Ectodermal cell (in vitro differentiated cells): ENCODE results near the gene SP140.
"Not testable (repeated sequence)": the region's sequence is repeated elsewhere in the genome, so short reads cannot be mapped to it uniquely, and the experiment has no call there.

Experiments
- H3K27ac ChIP-seq: 2 replicates; pipeline ENCODE4 v1.7.0; 2013; ENCODE audit warnings: mild to moderate bottlenecking, low read depth, low read length; ENCODE audit not compliant: insufficient read depth, poor library complexity, severe bottlenecking
- H3K27me3 ChIP-seq: 2 replicates; pipeline ENCODE4 v1.7.0; 2013; ENCODE audit warnings: mild to moderate bottlenecking, low read length; ENCODE audit not compliant: insufficient read depth, control insufficient read depth, poor library complexity, severe bottlenecking
- H3K36me3 ChIP-seq: one replicate; pipeline ENCODE4 v1.7.0; 2013; ENCODE audit warnings: low read length; ENCODE audit not compliant: control insufficient read depth, insufficient read depth
- H3K4me1 ChIP-seq: one replicate; pipeline ENCODE4 v1.7.0; 2013; ENCODE audit warnings: low read length; ENCODE audit not compliant: control insufficient read depth, insufficient read depth
- H3K4me3 ChIP-seq: 2 replicates; pipeline ENCODE4 v1.7.0; 2013; ENCODE audit warnings: low read depth, low read length, control low read depth; ENCODE audit not compliant: insufficient read depth
- H3K9me3 ChIP-seq: 2 replicates; pipeline ENCODE4 v1.7.0; 2013; ENCODE audit warnings: mild to moderate bottlenecking, low read length, moderate library complexity; ENCODE audit not compliant: control insufficient read depth
- WGBS, 2 experiments: methylation state at CpG; one replicate each; pipeline ENCODE4 v1.1.7; 2013; ENCODE audit warnings: missing lambda C conversion rate in 2 of 2; 5-methylcytosine and 5-hydroxymethylcytosine counted together

SP140 gene

DNA sequence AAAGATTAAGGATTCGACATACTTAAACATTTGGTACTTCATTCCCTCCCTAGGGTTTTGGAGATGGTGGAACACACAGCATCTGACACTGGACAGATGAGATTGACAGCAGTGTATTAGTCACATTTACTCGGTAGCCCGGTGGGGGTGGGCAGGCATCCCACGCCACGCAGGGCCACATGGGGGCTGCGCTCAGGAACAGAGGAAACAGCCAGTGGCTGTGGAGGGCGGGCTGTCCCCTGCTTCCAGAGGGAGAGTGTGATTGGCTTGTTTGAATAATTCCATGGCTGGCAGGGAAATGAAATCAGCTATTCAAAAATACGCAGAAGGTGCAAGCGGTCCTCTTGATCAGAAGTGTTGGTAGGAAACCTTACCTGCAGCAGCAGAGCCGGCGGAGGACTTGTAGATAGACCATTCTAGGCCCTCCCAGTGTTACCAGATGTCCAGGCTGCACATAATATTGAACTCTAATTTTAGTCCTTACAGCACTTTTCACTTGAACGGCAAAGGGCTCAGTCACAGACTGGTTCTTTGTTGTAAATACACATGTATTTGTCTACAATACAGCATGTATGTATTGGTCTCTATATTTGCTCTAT lies 83.0 kb downstream of the SP140 start:
- H3K9me3 ChIP-seq, result no peaks in the 10 kb centered on the region
- H3K27me3 ChIP-seq, result no peaks in the 10 kb centered on the region
- H3K27ac ChIP-seq, result no peak overlapping the region
- no peak overlapping the region for H3K4me3 ChIP-seq
- no peaks in the 10 kb centered on the region for H3K4me1 ChIP-seq
- H3K36me3 ChIP-seq, result no peaks in the 10 kb centered on the region
- WGBS, 2 experiments, result 94 to 95% methylated on average over 12 of the region's 12 CpGs

DNA sequence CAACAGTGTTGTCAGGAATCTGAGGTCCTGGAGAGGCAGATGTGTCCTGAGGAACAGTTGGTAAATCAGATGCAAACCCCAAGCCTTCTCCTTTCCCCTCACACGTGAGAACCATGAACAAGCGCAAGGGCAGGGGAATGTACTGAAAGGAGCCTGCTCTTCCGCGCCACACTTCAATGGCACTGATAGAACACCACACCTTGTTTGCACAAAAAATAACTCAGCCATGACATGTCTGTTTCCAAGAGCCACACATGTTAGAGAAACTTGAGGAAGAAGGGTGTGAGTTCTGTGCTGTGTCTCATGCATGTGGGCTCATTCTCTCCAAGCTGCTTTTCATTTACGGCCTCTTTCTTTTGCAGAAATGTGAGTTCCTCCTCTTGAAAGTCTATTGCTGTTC lies 85.3 kb downstream of the SP140 start:
- not testable (repeated sequence) for H3K9me3 ChIP-seq, H3K4me1 ChIP-seq, H3K36me3 ChIP-seq, H3K4me3 ChIP-seq, H3K27me3 ChIP-seq, H3K27ac ChIP-seq
- no CpG with 5 or more reads among the region's 5 CpGs for WGBS, 2 experiments

DNA sequence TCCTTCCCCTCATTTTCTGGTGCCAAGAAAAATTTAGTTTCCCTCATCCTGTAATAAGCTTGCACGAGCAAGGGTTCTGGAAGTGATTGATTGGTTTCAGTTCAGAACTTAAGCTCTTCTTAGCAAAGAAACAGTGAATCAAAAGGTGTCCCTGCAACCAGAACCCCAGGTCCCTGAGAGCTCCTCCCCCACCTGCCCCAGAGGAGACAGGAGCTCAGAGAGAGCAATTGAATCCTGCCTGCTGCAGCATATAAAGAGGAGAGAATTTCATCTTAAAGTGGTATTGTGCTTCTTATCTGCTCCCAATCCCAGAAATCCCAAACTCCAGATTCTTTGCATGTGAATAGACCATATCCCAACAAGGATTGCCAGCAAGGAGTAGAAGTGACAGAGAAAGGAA lies 86.1 kb downstream of the SP140 start:
- not testable (repeated sequence) for H3K9me3 ChIP-seq, H3K4me1 ChIP-seq, H3K27me3 ChIP-seq, H3K27ac ChIP-seq, H3K4me3 ChIP-seq, H3K36me3 ChIP-seq
- WGBS, 2 experiments, result 50 to 80% methylated on average over 1 of the region's 1 CpG

DNA sequence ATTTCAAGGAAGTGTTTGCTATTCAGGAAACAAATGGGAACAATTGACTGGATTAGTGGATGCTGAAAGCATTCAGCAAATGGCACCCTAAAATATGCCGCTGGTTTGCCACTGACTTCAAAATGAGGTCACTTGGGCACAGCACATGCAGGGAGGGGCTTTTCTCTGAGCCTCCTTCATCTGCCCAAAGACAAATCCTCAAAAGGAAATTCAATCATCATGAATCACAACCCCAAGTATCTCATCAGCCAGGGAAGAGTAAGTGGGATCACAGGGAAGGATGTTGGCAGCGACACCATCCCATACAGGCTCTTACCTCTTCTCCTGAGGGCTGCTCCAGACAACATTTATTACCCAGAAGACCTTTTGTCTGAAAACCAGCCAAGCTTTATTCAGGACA lies 87.1 kb downstream of the SP140 start:
- no peaks in the 10 kb centered on the region for H3K36me3 ChIP-seq
- no peaks in the 10 kb centered on the region for H3K27me3 ChIP-seq
- H3K4me3 ChIP-seq, result no peak overlapping the region
- no peaks in the 10 kb centered on the region for H3K9me3 ChIP-seq
- 94% methylated on average over 2 of the region's 2 CpGs for WGBS, 2 experiments
- no peak overlapping the region for H3K27ac ChIP-seq
- H3K4me1 ChIP-seq, result no peaks in the 10 kb centered on the region

DNA sequence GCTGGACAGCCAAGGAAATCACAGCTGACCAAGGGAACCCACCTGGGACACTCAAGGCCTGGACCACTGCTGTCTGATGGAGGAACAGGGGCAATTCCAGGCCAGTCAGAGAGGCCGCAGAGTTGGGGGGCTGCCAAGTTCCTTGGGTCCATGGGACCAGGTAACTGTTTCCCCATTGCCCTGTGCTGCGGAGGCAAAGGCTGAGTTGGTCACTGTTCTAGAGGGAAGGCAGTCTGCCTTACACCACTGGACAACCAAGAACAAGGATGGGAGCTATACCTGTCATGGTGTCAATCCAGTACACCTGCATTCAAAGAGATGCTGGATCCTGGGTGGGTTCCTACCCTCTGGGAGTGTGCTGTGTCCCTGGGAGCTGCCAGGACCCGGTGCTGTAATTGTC lies 91.8 kb downstream of the SP140 start:
- Histone ChIP-seq H3K27ac (no peak overlapping the region), H3K4me3 (no peak overlapping the region), H3K27me3 (no peaks in the 10 kb centered on the region), H3K36me3 (no peaks in the 10 kb centered on the region), H3K4me1 (no peaks in the 10 kb centered on the region), H3K9me3 (no peaks in the 10 kb centered on the region)
- WGBS, 2 experiments, result 76% methylated on average over 3 of the region's 3 CpGs

DNA sequence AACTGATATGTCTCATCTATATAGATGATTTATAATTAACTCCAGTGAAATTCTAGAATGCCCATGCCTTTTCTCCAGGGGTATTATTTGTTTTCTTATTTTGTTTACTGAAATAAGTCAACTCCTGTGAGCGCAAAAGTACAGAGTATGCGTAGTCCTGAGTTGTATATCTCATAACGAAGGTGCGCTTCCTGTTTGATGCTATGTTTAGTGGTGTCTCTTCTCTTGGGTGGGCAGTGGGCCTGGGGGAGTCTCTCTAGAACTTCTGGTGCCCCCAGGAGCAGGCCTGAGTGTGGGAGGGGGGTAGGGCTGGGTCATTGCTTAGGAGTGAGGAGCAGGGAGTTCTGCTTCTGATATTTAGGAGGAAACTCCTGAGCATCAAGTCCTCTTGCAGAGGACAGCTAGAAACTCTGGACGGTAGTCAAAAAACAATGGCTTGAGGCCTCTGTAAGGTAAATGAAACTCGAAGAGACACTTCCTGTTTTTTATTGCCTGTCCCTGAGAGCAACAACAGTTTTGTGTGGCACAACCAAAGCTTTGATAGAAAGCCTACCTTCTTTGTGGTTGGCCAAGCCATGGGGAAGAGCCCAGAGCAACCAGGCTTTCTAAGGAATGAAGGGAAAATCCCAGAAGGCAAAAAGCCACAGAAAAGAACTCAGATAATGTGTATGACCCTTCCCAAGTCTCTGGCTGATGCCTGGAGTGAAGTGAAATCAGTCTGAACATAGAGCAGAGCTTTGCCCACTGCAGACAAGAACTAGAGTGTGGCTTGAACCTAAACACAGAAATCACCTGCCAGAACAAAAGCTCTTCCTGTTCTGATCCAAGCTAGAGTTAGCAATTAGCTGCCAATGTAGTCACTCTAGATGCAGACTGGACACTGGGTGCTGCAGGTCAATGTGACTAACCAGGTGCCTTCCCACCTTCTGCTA lies 92.9 kb downstream of the SP140 start:
- H3K36me3 ChIP-seq, result no peaks in the 10 kb centered on the region
- no peak overlapping the region for H3K4me3 ChIP-seq
- WGBS, 2 experiments, result 77 to 82% methylated on average over 6 of the region's 6 CpGs
- no peaks in the 10 kb centered on the region for H3K4me1 ChIP-seq
- no peaks in the 10 kb centered on the region for H3K27me3 ChIP-seq
- H3K9me3 ChIP-seq, result no peaks in the 10 kb centered on the region
- H3K27ac ChIP-seq, result no peak overlapping the region

DNA sequence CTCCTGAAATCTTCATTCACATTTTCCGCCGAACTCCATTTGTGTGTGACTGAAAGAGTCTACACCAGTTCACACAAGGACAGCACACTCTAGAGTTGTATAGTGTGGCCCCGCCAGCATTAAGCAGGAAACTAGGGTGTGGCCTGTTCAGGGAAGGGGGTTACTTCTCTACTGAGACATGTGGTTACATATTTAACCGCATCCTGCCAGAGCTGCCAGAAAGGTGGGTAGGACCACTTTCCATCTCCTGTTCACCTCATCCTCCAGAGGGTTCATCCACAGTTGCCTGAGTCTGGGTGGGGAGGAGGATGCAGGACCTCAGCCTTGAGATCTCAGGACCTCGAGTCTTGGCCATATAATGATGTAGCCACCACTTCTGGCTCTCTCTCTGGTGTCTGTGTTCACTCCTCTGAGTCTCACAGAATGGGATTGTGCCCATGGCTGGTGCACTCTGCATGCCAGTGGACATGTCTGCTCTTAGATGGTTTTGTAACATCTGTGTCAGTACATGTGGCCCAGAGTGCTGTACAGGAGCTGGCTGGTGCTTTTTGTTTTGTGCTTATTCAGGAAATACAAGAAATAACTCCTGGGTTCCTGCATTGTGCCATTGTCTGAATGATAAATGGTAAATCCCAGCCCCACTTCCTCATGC lies 93.8 kb downstream of the SP140 start:
- WGBS, 2 experiments, result 93 to 94% methylated on average over 5 of the region's 5 CpGs
- Histone ChIP-seq H3K9me3 (no peaks in the 10 kb centered on the region), H3K4me3 (no peak overlapping the region), H3K4me1 (no peaks in the 10 kb centered on the region), H3K27ac (no peak overlapping the region), H3K36me3 (no peaks in the 10 kb centered on the region), H3K27me3 (no peaks in the 10 kb centered on the region)

DNA sequence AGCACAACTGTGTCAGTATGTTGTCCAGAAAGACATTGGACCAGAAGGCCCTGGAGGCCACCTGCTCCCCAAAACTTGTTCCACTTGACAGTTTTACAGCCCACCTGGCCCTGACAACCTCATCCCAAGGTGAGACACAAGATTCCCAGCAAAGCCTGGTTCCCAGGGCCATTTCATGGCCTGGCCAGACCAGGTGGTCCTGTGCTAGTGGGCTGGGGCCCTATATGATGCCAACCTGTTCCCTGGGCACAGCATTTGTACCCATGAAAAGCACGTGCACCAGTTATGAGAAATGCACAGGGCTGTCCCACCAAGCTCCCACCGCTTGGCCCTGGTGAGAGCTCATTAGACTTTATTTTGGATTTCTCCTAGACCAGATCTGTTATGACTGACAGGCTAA lies 95.5 kb downstream of the SP140 start:
- Histone ChIP-seq H3K36me3 (no peaks in the 10 kb centered on the region), H3K27ac (no peak overlapping the region), H3K4me3 (no peak overlapping the region), H3K9me3 (no peaks in the 10 kb centered on the region), H3K4me1 (no peaks in the 10 kb centered on the region), H3K27me3 (no peaks in the 10 kb centered on the region)
- 94 to 95% methylated on average over 2 of the region's 2 CpGs for WGBS, 2 experiments

DNA sequence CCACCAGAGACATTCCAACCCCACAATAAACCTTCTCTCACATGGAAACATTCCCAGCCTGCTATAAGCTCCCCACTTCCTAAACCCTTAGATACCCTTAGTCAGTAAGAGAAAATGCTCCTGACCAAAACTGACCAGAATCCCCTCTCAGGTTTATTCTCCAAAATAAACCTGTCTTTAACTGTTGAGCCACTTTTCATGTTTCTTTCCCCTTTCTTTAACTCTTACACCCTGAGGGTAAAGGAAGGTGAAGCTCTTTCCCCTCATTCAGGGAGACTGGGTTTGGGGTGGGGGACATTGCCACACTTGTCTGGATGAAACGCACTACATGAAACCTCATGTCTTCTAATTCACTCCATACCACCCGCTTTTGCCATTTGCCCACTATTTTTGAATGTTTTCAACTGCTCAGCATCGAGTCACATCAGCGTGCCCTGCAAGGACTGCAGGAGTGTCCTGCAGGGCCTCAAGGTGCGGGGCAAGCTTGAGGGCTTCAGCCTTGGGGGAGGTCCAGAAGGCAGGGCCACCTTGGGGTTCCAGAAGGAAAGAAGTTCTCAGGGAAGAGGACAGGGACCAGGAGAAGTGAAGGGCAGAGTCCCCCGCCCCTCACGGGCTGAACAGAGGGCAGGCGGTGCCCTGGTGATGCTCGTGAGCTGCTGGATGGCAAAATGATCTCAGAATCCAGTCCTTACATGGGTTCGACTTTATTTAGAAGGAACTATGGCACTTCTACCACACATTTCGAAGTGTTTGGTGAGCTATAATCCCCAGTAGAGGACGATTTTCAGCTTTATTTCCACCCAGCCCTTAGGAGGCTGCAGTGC lies 97.2 kb downstream of the SP140 start:
- Histone ChIP-seq H3K4me1 (no peaks in the 10 kb centered on the region), H3K9me3 (no peaks in the 10 kb centered on the region), H3K36me3 (no peaks in the 10 kb centered on the region), H3K27me3 (no peaks in the 10 kb centered on the region), H3K27ac (no peak overlapping the region), H3K4me3 (no peak overlapping the region)
- WGBS, 2 experiments, result 87 to 94% methylated on average over 11 to 12 of the region's 12 CpGs
